Measurements from ENCODE around the gene LTK. TPM values are rescaled to one million over a fixed set of nuclear protein-coding genes. Genes with fewer than 3 reads are reported as not detected.
A peak's percentile ranks its signal among the peaks of the same experiment; 100 is the strongest.

The LTK gene
- total RNA-seq, 1 donor from 2014 or later, result not detected

DNA sequence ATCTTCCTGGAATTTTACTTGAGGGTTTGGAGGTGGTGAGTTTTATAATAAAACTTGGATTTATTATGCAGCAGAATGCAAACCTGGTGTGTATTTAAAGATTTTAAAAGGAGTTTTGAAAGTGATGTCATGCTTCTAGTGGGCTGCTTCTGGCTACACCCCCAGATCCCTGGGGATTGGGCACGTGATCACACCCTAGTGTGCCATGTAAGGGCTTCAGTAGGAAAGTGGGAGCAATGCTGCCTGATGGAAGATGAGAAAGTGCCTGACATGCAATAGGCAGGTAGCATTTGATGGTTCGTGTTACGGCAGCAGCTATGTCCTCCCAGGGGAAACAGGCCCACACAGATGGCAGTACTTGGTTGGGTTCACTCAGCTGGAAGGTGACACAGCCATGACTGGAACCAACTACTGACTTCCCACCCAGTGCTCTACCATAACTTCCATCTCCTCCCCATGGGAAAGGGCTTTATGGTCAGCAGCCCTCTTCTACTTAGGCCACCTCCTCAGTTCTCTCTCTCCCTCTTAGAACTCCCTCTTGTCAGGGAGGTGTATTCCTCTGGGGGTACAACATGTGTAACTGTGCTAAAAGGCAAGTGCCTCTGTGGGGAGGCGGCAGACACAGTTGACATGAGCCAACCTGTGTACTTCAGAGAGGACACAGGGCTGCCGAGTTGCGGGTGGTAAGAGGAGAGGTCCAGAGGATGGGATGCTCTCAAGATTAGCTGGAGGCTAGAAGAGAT is 14.3 kb downstream of the LTK start:
- DNase-seq (ENCODE audit: low read depth in 2 of 2), result no peak

DNA sequence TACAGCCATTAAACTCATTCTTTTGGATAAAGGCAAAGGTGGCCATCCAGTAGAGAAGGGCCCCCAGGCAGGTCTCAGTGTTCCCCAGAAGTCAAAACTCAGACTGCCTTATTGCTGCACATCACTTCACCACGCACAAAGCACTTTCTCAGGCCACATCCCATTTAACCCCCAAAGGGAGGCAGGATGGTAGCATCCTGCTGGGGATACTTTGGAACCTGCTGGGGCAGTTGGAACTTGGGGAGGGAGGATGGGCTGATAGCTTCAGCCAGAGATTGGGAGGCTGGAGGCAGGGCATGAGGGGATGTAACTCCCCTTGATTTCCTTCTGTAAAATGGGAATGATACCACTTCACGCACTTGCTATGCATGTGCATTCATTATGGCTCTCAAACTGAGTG is 15.0 kb downstream of the LTK start:
- DNase-seq (ENCODE audit: low read depth in 2 of 2), result no peak

GRCh38 chr15:41495736-41496599 is 17.7 kb downstream of the LTK start:
- no peak for DNase-seq (ENCODE audit: low read depth in 2 of 2)

GRCh38 chr15:41494922-41495735 is 18.5 kb downstream of the LTK start:
- no peak for DNase-seq (ENCODE audit: low read depth in 2 of 2)

DNA sequence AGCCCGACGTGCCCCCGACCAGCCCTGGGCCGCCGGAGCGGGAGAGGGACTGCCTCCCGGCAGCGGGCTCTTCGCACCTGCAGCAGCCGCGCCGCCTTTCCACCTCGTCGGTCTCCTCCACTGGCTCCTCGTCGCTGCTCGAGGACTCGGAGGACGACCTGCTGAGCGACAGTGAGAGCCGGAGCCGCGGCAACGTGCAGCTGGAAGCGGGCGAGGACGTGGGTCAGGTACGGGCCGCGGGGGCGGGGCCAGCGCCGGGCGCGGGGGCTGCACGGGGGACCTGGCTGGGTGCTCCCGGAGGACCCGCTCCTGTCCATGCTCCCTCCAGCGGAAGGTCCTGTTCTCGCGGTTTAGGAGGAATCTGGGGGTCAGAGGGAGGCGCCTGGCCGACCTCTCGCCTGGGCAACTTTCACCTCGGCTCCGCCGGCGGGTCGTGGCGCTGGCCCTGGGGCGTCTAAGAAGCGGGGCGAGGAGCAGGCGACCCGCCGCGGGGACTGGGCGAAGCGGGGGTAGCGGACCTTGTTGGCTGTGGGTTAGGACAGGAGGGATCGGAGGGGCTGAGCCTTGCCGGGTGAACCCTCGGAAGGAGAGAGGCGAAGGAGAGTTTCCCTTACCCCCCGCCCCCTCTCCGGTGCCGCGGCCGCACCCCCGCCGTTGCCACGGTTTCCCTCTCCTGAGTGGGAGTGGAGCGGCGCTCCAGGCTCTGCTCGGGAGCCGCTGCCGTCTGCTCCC is 19.3 kb downstream of the LTK start:
- no peak for DNase-seq (ENCODE audit: low read depth in 2 of 2)

GRCh38 chr15:41493902-41494189 is 19.8 kb downstream of the LTK start:
- DNase-seq (ENCODE audit: low read depth in 2 of 2), result no peak

DNA sequence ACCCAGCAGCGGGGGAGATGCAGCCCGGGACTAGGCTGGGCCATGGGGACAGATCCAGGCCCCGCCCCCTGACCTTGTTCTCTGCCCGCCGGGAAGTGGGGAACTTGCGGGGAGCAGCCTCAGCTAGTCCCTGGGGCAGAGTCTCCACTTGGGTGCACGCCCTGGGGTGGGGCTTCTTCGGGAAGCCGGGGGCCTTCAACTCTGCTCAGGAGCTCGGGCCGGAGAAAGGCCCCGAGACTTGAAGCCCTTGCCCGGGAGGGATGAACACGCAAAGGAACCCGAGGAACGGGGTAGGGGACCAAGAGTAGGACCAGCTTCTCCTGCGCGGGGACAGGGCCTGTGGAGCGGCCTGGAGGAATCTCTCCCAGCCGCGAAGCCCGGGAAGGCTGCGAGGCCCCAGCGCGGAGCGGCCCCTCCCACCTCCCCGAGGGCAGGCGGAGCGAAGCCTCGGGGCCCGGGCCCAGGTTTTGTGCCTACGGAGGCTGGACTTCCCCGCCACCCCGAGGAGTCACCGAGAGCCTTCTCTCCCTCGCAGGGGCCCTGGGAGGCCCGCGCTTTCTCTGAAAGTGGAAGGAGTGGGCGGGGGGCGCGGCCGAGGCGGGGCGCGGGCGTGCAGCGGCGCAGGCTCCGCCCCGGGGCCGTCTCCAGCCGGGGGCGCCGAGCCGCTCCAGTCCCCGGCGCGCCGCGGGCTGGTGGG is 20.3 kb downstream of the LTK start, which contains the start of gene ITPKA:
Gene ITPKA, plus strand, starts transcription at position 670 of the 697 bp plus-strand sequence. CDS start 54 bp downstream, outside the sequence.
- DNase-seq (ENCODE audit: low read depth in 2 of 2), result peak; percentile 37 to 41

GRCh38 chr15:41492597-41493204 is 20.9 kb downstream of the LTK start:
- DNase-seq (ENCODE audit: low read depth in 2 of 2), result no peak

DNA sequence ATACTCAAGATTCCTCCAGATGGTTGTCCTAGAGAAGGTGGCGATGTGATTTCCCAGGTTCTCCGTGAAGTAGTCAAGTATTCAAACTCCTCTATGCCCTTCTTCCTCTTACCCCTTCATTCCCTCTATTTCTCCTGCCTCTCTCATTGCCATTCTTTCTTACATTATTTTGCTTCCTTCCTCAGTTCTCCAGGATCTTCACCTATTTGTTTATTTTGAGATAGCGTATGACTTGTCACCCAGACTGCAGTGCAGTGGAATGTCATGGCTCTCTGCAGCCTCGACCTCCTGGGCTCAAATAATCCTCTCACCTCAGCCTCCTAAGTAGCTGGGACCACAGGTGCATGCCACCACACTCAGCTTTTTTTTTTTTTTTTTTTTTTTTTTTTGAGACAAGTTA is 21.7 kb downstream of the LTK start:
- DNase-seq (ENCODE audit: low read depth in 2 of 2), result no peak

- DNase-seq (ENCODE audit: low read depth in 2 of 2), result peak in 1 of 2 donors; percentile 94
These were observed 23.3 kb downstream of the LTK start for GRCh38 chr15:41490355-41490754.

DNA sequence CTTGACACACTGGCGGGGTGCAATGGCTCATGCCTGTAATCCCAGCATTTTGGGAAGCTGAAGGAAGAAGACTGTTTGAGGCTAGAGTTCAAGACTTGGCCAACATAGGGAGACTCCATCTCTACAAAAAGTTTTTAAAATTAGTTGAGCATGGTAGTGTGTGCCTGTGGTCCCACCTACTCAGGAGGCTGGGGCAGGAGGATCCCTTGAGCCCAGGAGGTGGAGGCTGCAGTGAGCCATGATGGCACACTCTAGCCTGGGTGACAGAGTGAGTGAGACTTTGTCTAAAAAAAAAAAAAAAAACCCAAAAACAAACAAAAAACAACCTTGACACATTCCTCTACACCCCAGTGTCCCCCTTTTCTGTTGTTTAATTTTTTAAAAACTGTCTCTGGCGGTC is 24.0 kb downstream of the LTK start:
- no peak for DNase-seq (ENCODE audit: low read depth in 2 of 2)

DNA sequence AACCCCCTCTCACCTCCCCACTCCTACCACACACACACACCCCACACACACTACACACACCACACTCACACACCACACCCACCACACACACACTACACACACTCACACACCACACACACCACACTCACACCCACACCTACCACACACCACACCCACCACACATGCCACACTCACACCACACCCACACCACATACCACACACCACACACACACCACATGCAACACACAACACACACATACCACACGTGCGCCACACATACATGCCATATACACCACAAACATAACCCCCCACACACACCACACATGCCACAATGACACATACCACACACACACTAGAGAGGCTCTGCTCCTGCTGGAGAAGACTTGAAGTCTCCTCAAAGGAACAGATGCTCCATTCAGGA is 25.8 kb downstream of the LTK start:
- DNase-seq (ENCODE audit: low read depth in 2 of 2), result no peak

DNA sequence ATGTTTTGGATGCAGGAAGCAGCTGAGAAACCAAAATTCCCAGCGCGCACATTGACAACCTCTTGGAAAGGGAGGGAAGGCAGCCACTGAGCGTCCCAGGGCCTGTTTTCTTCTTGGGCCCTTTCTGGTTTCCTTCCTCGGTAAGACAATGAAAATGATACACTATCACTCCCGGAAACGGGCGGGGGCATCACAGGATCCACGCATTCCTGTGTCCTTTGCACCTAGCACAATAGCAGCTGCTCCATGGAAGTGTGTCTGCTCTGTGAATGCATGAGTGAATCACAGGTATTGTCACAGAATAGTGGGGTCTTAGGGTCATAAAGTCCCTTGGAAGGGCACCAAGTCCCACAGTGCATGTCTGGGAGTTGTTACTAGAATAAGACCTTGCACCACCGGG is 26.2 kb downstream of the LTK start:
- DNase-seq (ENCODE audit: low read depth in 2 of 2), result peak; percentile 49 to 62

GRCh38 chr15:41486286-41486685 is 27.3 kb downstream of the LTK start:
- DNase-seq (ENCODE audit: low read depth in 2 of 2), result no peak

GRCh38 chr15:41484937-41485625 is 28.5 kb downstream of the LTK start:
- DNase-seq (ENCODE audit: low read depth in 2 of 2), result no peak

DNA sequence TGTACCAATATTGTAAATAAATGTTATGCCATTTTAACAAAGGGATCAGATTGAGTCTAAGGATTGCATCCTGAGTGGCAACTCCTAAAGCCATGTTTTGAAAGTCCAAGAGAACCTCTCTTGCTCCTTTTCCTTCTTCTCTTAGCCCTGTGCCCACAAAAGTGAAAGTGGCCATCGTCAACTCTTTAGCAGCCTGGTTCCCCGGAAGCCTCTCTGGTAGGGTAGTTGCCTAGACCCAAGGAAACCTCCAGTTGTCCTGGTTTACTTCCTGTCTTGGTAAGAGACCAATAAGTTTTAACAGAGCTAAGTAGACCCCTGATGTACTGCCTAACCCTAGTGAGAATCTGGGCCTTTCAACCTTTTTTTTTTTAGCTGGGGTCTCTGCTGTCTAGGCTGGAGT is 30.1 kb downstream of the LTK start:
- no peak for DNase-seq (ENCODE audit: low read depth in 2 of 2)

DNA sequence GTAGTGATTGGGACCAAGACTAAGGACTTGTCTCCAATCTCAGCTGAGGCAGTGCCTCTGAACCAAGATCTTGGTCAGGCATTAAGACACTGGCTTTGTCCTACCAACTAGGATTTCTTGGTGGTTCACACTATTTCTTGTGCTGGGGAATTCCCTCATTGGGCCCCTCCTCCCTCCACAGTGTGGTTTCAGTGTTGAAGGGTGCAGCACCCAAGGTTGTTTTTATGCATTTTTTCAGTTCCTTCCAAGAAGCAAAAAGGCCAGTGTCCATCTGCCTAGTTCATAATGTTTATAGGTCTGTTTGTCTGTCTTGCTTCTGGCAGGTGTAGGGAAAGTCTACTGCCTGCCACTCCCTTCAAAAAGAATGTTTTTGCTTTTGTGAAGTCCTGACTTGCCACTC is 30.5 kb downstream of the LTK start:
- no peak for DNase-seq (ENCODE audit: low read depth in 2 of 2)

GRCh38 chr15:41482110-41482877 is 31.3 kb downstream of the LTK start:
- DNase-seq (ENCODE audit: low read depth in 2 of 2), result no peak

Measured in lung microvascular endothelial cell (primary cell).